B cell (primary cell): ENCODE data around the gene CYB561D1. TPM values are rescaled to one million over a fixed set of nuclear protein-coding genes. Genes with fewer than 3 reads are reported as not detected.
"Not testable (repeated sequence)": the region's sequence is repeated elsewhere in the genome, so short reads cannot be mapped to it uniquely, and the experiment has no call there.

ENCODE experiments used
- ATAC-seq: fragments of 200-7000 bp; cut with Tn5 transposase; one replicate; pipeline ENCODE4 v1.10.0; 2021; ENCODE audit warnings: low read depth, mild to moderate bottlenecking, moderate number of reproducible peaks, moderate library complexity
- CTCF ChIA-PET: fragments of 350-600 bp; sonication (Branson Sonifier 250); formaldehyde crosslinking; loops from one replicate; lab custom pipeline; 2021; ENCODE audit warnings: antibody characterized with exemption, inconsistent platforms; lab: Charles Lee
- POLR2A ChIA-PET: fragments of 350-600 bp; sonication (Branson Sonifier 250); formaldehyde crosslinking; loops from one replicate; lab custom pipeline; 2021; ENCODE audit warnings: antibody characterized with exemption; lab: Charles Lee
- DNase-seq: peaks from one replicate; pipeline ENCODE4 v3.0.0; 2013
- H2AFZ ChIP-seq: 2 replicates; pipeline ENCODE4 v1.6.1; 2012; ENCODE audit warnings: mild to moderate bottlenecking, low read depth, low read length; ENCODE audit not compliant: insufficient read depth, poor library complexity, severe bottlenecking
- H3K27ac ChIP-seq, 2 donors: 1 replicate in 1 of 2; 2 replicates in 1 of 2; pipeline ENCODE4 v1.5.1; 2012 to 2013; ENCODE audit warnings: low read length in 2 of 2, mild to moderate bottlenecking in 2 of 2, moderate library complexity in 1 of 2
- H3K27me3 ChIP-seq, 4 experiments: fragments of 200-600 bp in 1 of 4; sonication (generic) in 1 of 4; replicated peaks in 1 of 4; 1 replicate in 2 of 4; 2 replicates in 2 of 4; pipeline versions ENCODE4 v1.6.1 to v1.7.0; 2013 to 2016; ENCODE audit warnings: low read length in 3 of 4, mild to moderate bottlenecking in 2 of 4, mixed read lengths in 1 of 4, moderate library complexity in 1 of 4; ENCODE audit not compliant: insufficient read depth in 4 of 4, control insufficient read depth in 3 of 4; ENCODE audit errors: control extremely low read depth in 1 of 4
- H3K36me3 ChIP-seq, 2 experiments: replicated peaks in 1 of 2; 1 replicate in 1 of 2; 2 replicates in 1 of 2; pipeline versions ENCODE4 v1.6.1 to v1.7.1; 2013; ENCODE audit warnings: low read length in 1 of 2; ENCODE audit not compliant: insufficient read depth in 2 of 2, control insufficient read depth in 1 of 2; ENCODE audit errors: control extremely low read depth in 1 of 2, extremely low read depth in 1 of 2
- H3K4me1 ChIP-seq, 2 donors: fragments of 200-600 bp in 1 of 2; sonication (generic) in 1 of 2; 1 replicate in 1 of 2; 2 replicates in 1 of 2; pipeline versions ENCODE4 v1.5.1 to v1.6.1; 2013 to 2017; ENCODE audit warnings: low read length in 2 of 2; ENCODE audit not compliant: control insufficient read depth in 2 of 2, insufficient read depth in 2 of 2
- H3K4me2 ChIP-seq: replicated peaks from 2 replicates; pipeline ENCODE3; 2012; ENCODE audit warnings: mild to moderate bottlenecking, low read depth, low read length; ENCODE audit not compliant: poor library complexity, severe bottlenecking
- H3K4me3 ChIP-seq, 5 experiments: fragments of 200-600 bp in 1 of 5; sonication (generic) in 1 of 5; 1 replicate in 3 of 5; 2 replicates in 2 of 5; pipeline versions ENCODE4 v1.5.1 to v1.7.0; 2011 to 2016; ENCODE audit warnings: low read length in 4 of 5, mild to moderate bottlenecking in 4 of 5, low read depth in 2 of 5, control low read depth in 1 of 5, moderate library complexity in 1 of 5; ENCODE audit not compliant: insufficient read depth in 1 of 5; ENCODE audit errors: control extremely low read depth in 1 of 5, extremely low read depth in 1 of 5
- H3K79me2 ChIP-seq: fragments of 200-600 bp; sonication (generic); one replicate; pipeline ENCODE4 v1.6.0; 2016; ENCODE audit warnings: low read length; ENCODE audit not compliant: control insufficient read depth, insufficient read depth
- H3K9ac ChIP-seq: fragments of 200-600 bp; sonication (generic); 2 replicates; pipeline ENCODE4 v1.6.1; 2017; ENCODE audit warnings: mild to moderate bottlenecking, low read length, moderate library complexity
- H3K9me3 ChIP-seq, 3 donors: one replicate each; pipeline versions ENCODE4 v1.6.1 to v1.7.1; 2013; ENCODE audit warnings: low read length in 2 of 3; ENCODE audit not compliant: control insufficient read depth in 2 of 3, insufficient read depth in 1 of 3; ENCODE audit errors: control extremely low read depth in 1 of 3
- H4K20me1 ChIP-seq: 2 replicates; pipeline ENCODE4 v1.6.0; 2012; ENCODE audit warnings: mild to moderate bottlenecking, low read length; ENCODE audit not compliant: insufficient read depth, control insufficient read depth, poor library complexity, severe bottlenecking
- H3K27ac Mint-ChIP-seq: one replicate; pipeline ENCODE4 v1.8.0; 2021; ENCODE audit warnings: mixed read lengths
- H3K27me3 Mint-ChIP-seq: one replicate; pipeline ENCODE4 v1.8.0; 2021; ENCODE audit warnings: mixed read lengths
- H3K4me1 Mint-ChIP-seq: one replicate; pipeline ENCODE4 v1.8.0; 2021; ENCODE audit warnings: mixed read lengths
- H3K4me3 Mint-ChIP-seq: one replicate; pipeline ENCODE4 v1.8.0; 2021; ENCODE audit warnings: mixed read lengths
- H3K9me3 Mint-ChIP-seq: one replicate; pipeline ENCODE4 v1.8.0; 2022; ENCODE audit warnings: mixed read lengths; ENCODE audit not compliant: insufficient read depth
- EZH2 ChIP-seq: IDR thresholded peaks from 2 replicates; pipeline ENCODE4 v1.6.1; 2012; ENCODE audit warnings: borderline replicate concordance, low read depth, mild to moderate bottlenecking, moderate library complexity, low read length; ENCODE audit not compliant: insufficient read depth, poor library complexity, severe bottlenecking
- WGBS: methylation state at CpG from one replicate; pipeline ENCODE4 v1.1.5; 2013; ENCODE audit warnings: missing lambda C conversion rate; ENCODE audit not compliant: insufficient coverage; 5-methylcytosine and 5-hydroxymethylcytosine counted together
- intact Hi-C: fragments of 100-400 bp; cut with micrococcal nuclease; formaldehyde crosslinking; loops from one replicate; pipeline ENCODE4 v1.10.0; 2022
- polyA plus RNA-seq: library from polyadenylated mRNA; depleted of rRNA; stranded (reverse); fragments of >200 nt; gene quantifications from 2 replicates; pipeline ENCODE4 v1.2.3, GENCODE V29; 2012
- total RNA-seq, 2 donors: library from RNA; stranded (reverse); fragments of 120-200 nt in 1 of 2; gene quantifications; 1 replicate in 1 of 2; 2 replicates in 1 of 2; pipeline versions ENCODE4 v1.2.3 to v1.2.4, GENCODE V29; 2013 to 2022
- TF ChIP-seq, protein P1 (sequence below): fragments of 200-600 bp; IDR thresholded peaks from one replicate; pipeline ENCODE4 v1.8.0; 2022; ENCODE audit warnings: antibody characterized with exemption, mild to moderate bottlenecking

The CYB561D1 gene
- total and polyA plus RNA-seq, 2 donors (not counting 1 experiment from before 2014, with no cell fraction given), result 16.1 to 28.0 TPM

DNA sequence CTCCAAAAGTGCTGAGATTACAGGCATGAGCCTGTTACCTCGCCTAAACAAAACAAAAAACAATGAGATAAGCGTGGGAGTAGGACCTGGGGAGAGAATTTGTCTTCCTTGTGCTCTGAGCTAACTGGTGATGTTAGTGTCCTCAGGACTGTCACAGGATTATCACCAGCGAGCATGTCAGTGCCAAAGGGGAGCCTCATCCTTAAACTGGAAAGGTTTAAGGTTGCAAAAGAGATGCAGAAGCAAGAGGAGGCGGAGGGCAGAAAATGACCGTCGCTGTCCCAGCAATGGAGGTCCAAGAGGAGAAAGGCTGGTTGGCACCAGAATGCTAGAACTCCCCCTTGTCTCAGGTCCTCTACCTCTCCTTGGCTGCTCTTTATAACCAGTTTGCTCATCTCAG lies 23.6 kb upstream of the CYB561D1 start:
- peaks cover 8% of the 10 kb centered on the region for H3K4me1 Mint-ChIP-seq
- ChIA-PET CTCF (interaction anchor here (0.6 to 1.2 kb wide), 3 partner anchors 13 to 471 kb away, joined by 4 to 5 read pairs (median 4); no protein-coding TSS in a partner anchor), POLR2A (no interaction called here)
- 70% methylated on average over 4 of the region's 6 CpGs for WGBS
- Histone ChIP-seq H3K27me3 (peaks cover 0 to 66% (median 41%) of the 10 kb centered on the region in 4 experiments), H3K4me3 (no peak overlapping the region), H3K36me3 (no peaks in the 10 kb centered on the region), H3K4me1 (peaks cover 13% of the 10 kb centered on the region in 2 donors), H3K9me3 (peaks cover 0 to 8% (median 1%) of the 10 kb centered on the region in 3 donors), H2AFZ (no peak overlapping the region), H3K27ac (no peak overlapping the region), H4K20me1 (no peaks in the 10 kb centered on the region), H3K4me2 (no peak overlapping the region), H3K79me2 (no peaks in the 10 kb centered on the region), H3K9ac (no peak overlapping the region)
- TF ChIP-seq, protein P1, sequence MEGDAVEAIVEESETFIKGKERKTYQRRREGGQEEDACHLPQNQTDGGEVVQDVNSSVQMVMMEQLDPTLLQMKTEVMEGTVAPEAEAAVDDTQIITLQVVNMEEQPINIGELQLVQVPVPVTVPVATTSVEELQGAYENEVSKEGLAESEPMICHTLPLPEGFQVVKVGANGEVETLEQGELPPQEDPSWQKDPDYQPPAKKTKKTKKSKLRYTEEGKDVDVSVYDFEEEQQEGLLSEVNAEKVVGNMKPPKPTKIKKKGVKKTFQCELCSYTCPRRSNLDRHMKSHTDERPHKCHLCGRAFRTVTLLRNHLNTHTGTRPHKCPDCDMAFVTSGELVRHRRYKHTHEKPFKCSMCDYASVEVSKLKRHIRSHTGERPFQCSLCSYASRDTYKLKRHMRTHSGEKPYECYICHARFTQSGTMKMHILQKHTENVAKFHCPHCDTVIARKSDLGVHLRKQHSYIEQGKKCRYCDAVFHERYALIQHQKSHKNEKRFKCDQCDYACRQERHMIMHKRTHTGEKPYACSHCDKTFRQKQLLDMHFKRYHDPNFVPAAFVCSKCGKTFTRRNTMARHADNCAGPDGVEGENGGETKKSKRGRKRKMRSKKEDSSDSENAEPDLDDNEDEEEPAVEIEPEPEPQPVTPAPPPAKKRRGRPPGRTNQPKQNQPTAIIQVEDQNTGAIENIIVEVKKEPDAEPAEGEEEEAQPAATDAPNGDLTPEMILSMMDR, result no peak
- no peak for TF ChIP-seq EZH2
- DNase-seq, result no peak
- ATAC-seq, result no peak
- no peaks in the 10 kb centered on the region for H3K9me3 Mint-ChIP-seq
- no peak overlapping the region for H3K27ac Mint-ChIP-seq
- intact Hi-C loops, result no loop called here
- H3K27me3 Mint-ChIP-seq, result peaks cover 55% of the 10 kb centered on the region
- H3K4me3 Mint-ChIP-seq, result no peak overlapping the region

DNA sequence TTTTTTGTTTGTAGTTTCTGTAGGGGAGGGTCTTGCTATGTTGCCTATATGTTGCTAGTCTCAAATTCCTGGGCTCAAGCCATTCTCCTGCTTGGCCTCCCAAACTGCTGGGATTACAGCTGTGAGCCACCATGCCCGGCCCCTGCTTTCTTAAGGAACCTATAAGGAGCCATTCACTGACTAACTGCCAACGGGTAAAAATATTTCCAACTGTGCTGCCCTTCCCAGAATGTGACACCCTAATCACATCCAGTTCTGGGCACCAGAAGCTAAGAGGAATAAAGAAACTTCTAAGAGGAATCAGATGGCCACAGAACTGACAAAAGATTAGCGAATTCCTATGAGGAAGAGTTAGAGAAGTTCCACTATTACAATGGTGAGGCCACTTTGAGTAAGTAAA lies 21.1 kb upstream of the CYB561D1 start:
- no peaks in the 10 kb centered on the region for H3K4me1 ChIP-seq
- H3K4me3 ChIP-seq, result no peak overlapping the region
- no peaks in the 10 kb centered on the region for H4K20me1 ChIP-seq
- H3K27ac ChIP-seq, result no peak overlapping the region
- intact Hi-C loops, result no loop called here
- no peak overlapping the region for H2AFZ ChIP-seq
- H3K4me2 ChIP-seq, result no peak overlapping the region
- no peaks in the 10 kb centered on the region for H3K9me3 Mint-ChIP-seq
- H3K27me3 Mint-ChIP-seq, result peaks cover 66% of the 10 kb centered on the region
- no peaks in the 10 kb centered on the region for H3K4me1 Mint-ChIP-seq
- peaks cover 0 to 67% (median 39%) of the 10 kb centered on the region in 4 experiments for H3K27me3 ChIP-seq
- H3K36me3 ChIP-seq, result no peaks in the 10 kb centered on the region
- ChIA-PET POLR2A (no interaction called here), CTCF (no interaction called here)
- H3K9ac ChIP-seq, result no peak overlapping the region
- H3K27ac Mint-ChIP-seq, result no peak overlapping the region
- ATAC-seq (no peak), DNase-seq (no peak)
- 64% methylated on average over 3 of the region's 3 CpGs for WGBS
- TF ChIP-seq, protein P1, result no peak
- no peak for TF ChIP-seq EZH2
- peaks cover 0 to 1% (median 1%) of the 10 kb centered on the region in 3 donors for H3K9me3 ChIP-seq
- H3K4me3 Mint-ChIP-seq, result no peak overlapping the region
- H3K79me2 ChIP-seq, result no peaks in the 10 kb centered on the region

DNA sequence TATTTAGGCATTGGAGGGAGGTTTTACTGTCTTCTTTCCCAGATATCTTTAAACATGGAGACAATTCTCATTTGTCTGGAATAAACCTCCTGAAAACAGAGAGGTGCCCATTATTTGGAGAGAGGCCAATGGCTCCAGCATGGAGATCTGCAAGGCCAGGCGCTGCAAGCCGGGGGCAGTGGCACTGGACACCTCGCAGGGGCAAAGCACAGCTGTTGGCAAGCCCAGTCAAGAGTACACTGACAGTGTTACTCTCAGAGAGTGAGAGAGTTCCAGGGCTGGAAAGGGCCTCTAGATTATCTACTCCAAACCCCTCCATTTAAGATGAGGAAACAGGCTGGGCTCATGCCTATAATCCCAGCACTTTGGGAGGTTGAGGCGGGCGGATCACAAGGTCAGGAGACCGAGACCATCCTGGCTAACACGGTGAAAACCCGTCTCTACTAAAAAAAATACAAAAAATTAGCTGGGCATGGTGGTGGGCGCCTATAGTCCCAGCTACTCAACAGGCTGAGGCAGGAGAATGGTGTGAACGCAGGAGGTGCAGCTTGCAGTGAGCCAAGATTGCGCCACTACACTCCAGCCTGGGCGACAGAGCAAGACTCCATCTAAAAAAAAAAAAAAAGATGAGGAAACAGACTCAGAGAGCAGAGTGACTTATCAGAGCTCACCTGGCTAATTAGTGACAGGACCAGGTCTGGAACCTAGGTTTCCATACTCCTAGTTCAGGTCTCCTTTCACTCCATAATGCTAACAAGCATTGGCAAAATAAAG lies 20.4 kb upstream of the CYB561D1 start:
- DNase-seq, H3K9ac ChIP-seq, CTCF ChIA-PET, H3K27ac ChIP-seq, H3K4me1 Mint-ChIP-seq, H4K20me1 ChIP-seq, H3K4me1 ChIP-seq, H3K27ac Mint-ChIP-seq, H3K4me3 ChIP-seq, ATAC-seq, H3K36me3 ChIP-seq, H3K79me2 ChIP-seq, intact Hi-C loops, H3K4me2 ChIP-seq, H3K9me3 Mint-ChIP-seq, H3K9me3 ChIP-seq, H3K4me3 Mint-ChIP-seq, H2AFZ ChIP-seq: not testable (repeated sequence)
- peaks cover 65% of the 10 kb centered on the region for H3K27me3 Mint-ChIP-seq
- H3K27me3 ChIP-seq, result peaks cover 0 to 67% (median 37%) of the 10 kb centered on the region in 4 experiments
- POLR2A ChIA-PET, result interaction anchor here (0.7 kb wide), 1 partner anchor 10 kb away, joined by 3 read pairs; the partner anchor contains the start of gene ATXN7L2
- 88% methylated on average over 9 of the region's 12 CpGs for WGBS
